BLaER1 (cell line): ENCODE measurements around the gene DUS4L.
A peak's percentile ranks its signal among the peaks of the same experiment; 100 is the strongest.

Source experiments
- H3K27ac ChIP-seq: shearing (Covaris generic); formaldehyde crosslinking; 2 replicates; pipeline ENCODE4 v1.8.1; 2022
- H3K27me3 ChIP-seq: shearing (Covaris generic); formaldehyde crosslinking; 2 replicates; pipeline ENCODE4 v1.8.1; 2022
- H3K36me3 ChIP-seq: shearing (Covaris generic); formaldehyde crosslinking; 2 replicates; pipeline ENCODE4 v1.8.1; 2022
- H3K4me1 ChIP-seq: shearing (Covaris generic); formaldehyde crosslinking; 2 replicates; pipeline ENCODE4 v1.8.1; 2022
- H3K4me2 ChIP-seq: shearing (Covaris generic); formaldehyde crosslinking; 2 replicates; pipeline ENCODE4 v1.8.1; 2022
- H3K4me3 ChIP-seq: shearing (Covaris generic); formaldehyde crosslinking; 2 replicates; pipeline ENCODE4 v1.8.1; 2022
- H3K9ac ChIP-seq: shearing (Covaris generic); formaldehyde crosslinking; 2 replicates; pipeline ENCODE4 v1.8.1; 2022
- H3K9me3 ChIP-seq: shearing (Covaris generic); formaldehyde crosslinking; 2 replicates; pipeline ENCODE4 v1.8.1; 2022
- H4K20me1 ChIP-seq: shearing (Covaris generic); formaldehyde crosslinking; 2 replicates; pipeline ENCODE4 v1.8.1; 2022
- Cebpa-rat ChIP-seq: shearing (Covaris generic); IDR thresholded peaks from 2 replicates; pipeline ENCODE4 v1.8.1; 2022

Gene DUS4L

GRCh38 chr7:107579554-107579884 lies 15.7 kb downstream of the DUS4L start:
- Histone ChIP-seq H3K27me3 (peaks cover 35% of the 10 kb centered on the region), H3K4me2 (peak overlapping the region; percentile 78), H3K27ac (peak overlapping the region; percentile 83; the same call in 1 of the 2 replicates), H3K4me3 (peak overlapping the region; percentile 82), H3K36me3 (peaks cover 10% of the 10 kb centered on the region), H3K4me1 (peaks cover 17% of the 10 kb centered on the region), H4K20me1 (peaks cover 12% of the 10 kb centered on the region), H3K9ac (peak overlapping the region; percentile 83), H3K9me3 (no peaks in the 10 kb centered on the region)
- TF ChIP-seq Cebpa-rat = no peak

- Histone ChIP-seq H3K4me3 (peak within 1 kb of the TSS; percentile 82), H3K4me2 (peak within 1 kb of the TSS; percentile 78), H4K20me1 (peaks cover 12% of the 10 kb centered on the region), H3K36me3 (peaks cover 10% of the 10 kb centered on the region), H3K9me3 (no peaks in the 10 kb centered on the region), H3K27me3 (peaks cover 35% of the 10 kb centered on the region), H3K27ac (peak within 1 kb of the TSS; percentile 83), H3K9ac (peak within 1 kb of the TSS; percentile 83), H3K4me1 (peaks cover 17% of the 10 kb centered on the region)
- TF ChIP-seq Cebpa-rat = no peak
Observed at GRCh38 chr7:107579885-107580715, 16.3 kb downstream of the DUS4L start, which contains the start of gene BCAP29. Gene BCAP29 (plus strand): TSS chr7:107580246. CDS start chr7:107580773, 527 bp downstream.

- H3K4me3 ChIP-seq = peak overlapping the region; percentile 82
- H3K4me1 ChIP-seq = peaks cover 17% of the 10 kb centered on the region
- peak overlapping the region; percentile 83 for H3K9ac ChIP-seq
- no peak for TF ChIP-seq Cebpa-rat
- peak overlapping the region; percentile 78 for H3K4me2 ChIP-seq
- peaks cover 12% of the 10 kb centered on the region for H4K20me1 ChIP-seq
- H3K36me3 ChIP-seq = peaks cover 10% of the 10 kb centered on the region
- peak overlapping the region; percentile 83 for H3K27ac ChIP-seq
- no peaks in the 10 kb centered on the region for H3K9me3 ChIP-seq
- peaks cover 35% of the 10 kb centered on the region for H3K27me3 ChIP-seq
Observed at GRCh38 chr7:107580716-107581383, 17.1 kb downstream of the DUS4L start.

- no peaks in the 10 kb centered on the region for H3K9me3 ChIP-seq
- H3K27ac ChIP-seq = no peak overlapping the region
- no peak overlapping the region for H3K4me2 ChIP-seq
- peaks cover 17% of the 10 kb centered on the region for H3K4me1 ChIP-seq
- no peak for TF ChIP-seq Cebpa-rat
- H3K9ac ChIP-seq = no peak overlapping the region
- 0 out of 2 replicates have a peak, but pooled peaks cover 5% of the 10 kb centered on the region for H3K36me3 ChIP-seq
- H3K4me3 ChIP-seq = no peak overlapping the region
- H3K27me3 ChIP-seq = peaks cover 35% of the 10 kb centered on the region
- peaks cover 12% of the 10 kb centered on the region for H4K20me1 ChIP-seq
Observed at GRCh38 chr7:107581387-107582013, 17.7 kb downstream of the DUS4L start.

GRCh38 chr7:107582875-107583274 lies 19.1 kb downstream of the DUS4L start:
- Histone ChIP-seq H3K4me2 (no peak overlapping the region), H3K27ac (no peak overlapping the region), H3K27me3 (peaks cover 35% of the 10 kb centered on the region), H3K4me3 (no peak overlapping the region), H4K20me1 (peaks cover 12% of the 10 kb centered on the region), H3K36me3 (0 out of 2 replicates have a peak, but pooled peaks cover 5% of the 10 kb centered on the region), H3K9ac (no peak overlapping the region), H3K9me3 (no peaks in the 10 kb centered on the region), H3K4me1 (peaks cover 17% of the 10 kb centered on the region)
- TF ChIP-seq Cebpa-rat = no peak

- Histone ChIP-seq H3K9ac (no peak overlapping the region), H3K27ac (no peak overlapping the region), H3K4me2 (no peak overlapping the region), H3K4me1 (peaks cover 10% of the 10 kb centered on the region), H3K27me3 (peaks cover 23% of the 10 kb centered on the region), H3K9me3 (no peaks in the 10 kb centered on the region), H3K4me3 (no peak overlapping the region), H4K20me1 (peaks cover 10% of the 10 kb centered on the region), H3K36me3 (peaks cover 12% of the 10 kb centered on the region; the same call in 1 of the 2 replicates)
- TF ChIP-seq Cebpa-rat = no peak
Observed at GRCh38 chr7:107584716-107585115, 20.9 kb downstream of the DUS4L start.

- Histone ChIP-seq H3K27ac (no peak overlapping the region), H4K20me1 (no peaks in the 10 kb centered on the region), H3K4me2 (no peak overlapping the region), H3K27me3 (no peaks in the 10 kb centered on the region), H3K9ac (no peak overlapping the region), H3K9me3 (no peaks in the 10 kb centered on the region), H3K36me3 (peaks cover 12% of the 10 kb centered on the region; the same call in 1 of the 2 replicates), H3K4me1 (no peaks in the 10 kb centered on the region), H3K4me3 (no peak overlapping the region)
- TF ChIP-seq Cebpa-rat = no peak
Observed at GRCh38 chr7:107588529-107589130, 24.9 kb downstream of the DUS4L start.

GRCh38 chr7:107591421-107591820 lies 27.6 kb downstream of the DUS4L start:
- Histone ChIP-seq H3K9me3 (no peaks in the 10 kb centered on the region), H3K4me1 (no peaks in the 10 kb centered on the region), H3K4me3 (no peak overlapping the region), H3K27me3 (no peaks in the 10 kb centered on the region), H3K36me3 (peaks cover 23% of the 10 kb centered on the region), H4K20me1 (no peaks in the 10 kb centered on the region), H3K4me2 (no peak overlapping the region), H3K27ac (no peak overlapping the region), H3K9ac (no peak overlapping the region)
- TF ChIP-seq Cebpa-rat = no peak

- no peak overlapping the region for H3K9ac ChIP-seq
- H3K4me3 ChIP-seq = no peak overlapping the region
- no peaks in the 10 kb centered on the region for H3K9me3 ChIP-seq
- no peak overlapping the region for H3K4me2 ChIP-seq
- H3K27me3 ChIP-seq = no peaks in the 10 kb centered on the region
- H4K20me1 ChIP-seq = no peaks in the 10 kb centered on the region
- H3K4me1 ChIP-seq = no peaks in the 10 kb centered on the region
- no peak overlapping the region for H3K27ac ChIP-seq
- no peak for TF ChIP-seq Cebpa-rat
- peaks cover 23% of the 10 kb centered on the region for H3K36me3 ChIP-seq
Observed at GRCh38 chr7:107592361-107593024, 28.7 kb downstream of the DUS4L start.
